Measurements from ENCODE around the gene TAMALIN. TPM values are rescaled to one million over a fixed set of nuclear protein-coding genes. Genes with fewer than 3 reads are reported as not detected.

Gene TAMALIN
- total RNA-seq, 3 donors from 2014 or later (not counting 1 experiment from before 2014, with no cell fraction given), result 403 to 663 (median 424) TPM

DNA sequence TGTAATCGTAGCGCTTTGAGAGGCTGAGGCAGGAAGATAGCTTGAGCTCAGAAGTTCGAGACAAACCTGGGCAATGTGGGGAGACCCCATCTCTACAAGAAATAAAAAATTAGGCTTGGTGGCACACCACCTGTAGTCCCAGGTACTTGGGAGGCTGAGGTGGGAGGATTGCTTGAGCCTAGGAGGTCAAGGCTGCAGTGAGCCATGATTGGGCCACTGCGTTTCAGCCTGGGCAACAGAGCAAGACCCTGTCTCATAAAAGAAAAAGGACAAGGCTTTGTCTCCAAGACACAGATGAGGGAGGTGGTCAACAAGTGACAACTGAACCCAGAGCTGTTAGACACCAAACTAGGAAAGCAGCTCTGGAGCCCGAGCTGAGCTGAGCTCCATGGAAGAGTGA is 14.5 kb upstream of the TAMALIN start:
- intact Hi-C loops (cut with micrococcal nuclease), result no loop called here
- Mint-ChIP-seq H3K36me3 (no peaks in the 10 kb centered on the region), H3K4me1 (peaks cover 5% of the 10 kb centered on the region in 2 donors), H3K27me3 (ENCODE audit: low read depth in 2 of 2) (no peaks in the 10 kb centered on the region), H3K4me3 (no peak overlapping the region), H3K9me3 (no peaks in the 10 kb centered on the region), H3K27ac (peak overlapping the region in 1 of 2 donors; percentile 9)
- no peaks in the 10 kb centered on the region for H3K9me3 ChIP-seq (ENCODE audit: control insufficient read depth, insufficient read depth, low read length)
- peaks cover 2% of the 10 kb centered on the region for H3K36me3 ChIP-seq (ENCODE audit: control insufficient read depth, insufficient read depth, low read length)
- peaks cover 3% of the 10 kb centered on the region for H3K4me1 ChIP-seq (ENCODE audit: control insufficient read depth, insufficient read depth, low read length)
- WGBS (ENCODE audit: insufficient coverage), result 95% methylated on average over 5 of the region's 5 CpGs
- TF ChIP-seq, protein P1, sequence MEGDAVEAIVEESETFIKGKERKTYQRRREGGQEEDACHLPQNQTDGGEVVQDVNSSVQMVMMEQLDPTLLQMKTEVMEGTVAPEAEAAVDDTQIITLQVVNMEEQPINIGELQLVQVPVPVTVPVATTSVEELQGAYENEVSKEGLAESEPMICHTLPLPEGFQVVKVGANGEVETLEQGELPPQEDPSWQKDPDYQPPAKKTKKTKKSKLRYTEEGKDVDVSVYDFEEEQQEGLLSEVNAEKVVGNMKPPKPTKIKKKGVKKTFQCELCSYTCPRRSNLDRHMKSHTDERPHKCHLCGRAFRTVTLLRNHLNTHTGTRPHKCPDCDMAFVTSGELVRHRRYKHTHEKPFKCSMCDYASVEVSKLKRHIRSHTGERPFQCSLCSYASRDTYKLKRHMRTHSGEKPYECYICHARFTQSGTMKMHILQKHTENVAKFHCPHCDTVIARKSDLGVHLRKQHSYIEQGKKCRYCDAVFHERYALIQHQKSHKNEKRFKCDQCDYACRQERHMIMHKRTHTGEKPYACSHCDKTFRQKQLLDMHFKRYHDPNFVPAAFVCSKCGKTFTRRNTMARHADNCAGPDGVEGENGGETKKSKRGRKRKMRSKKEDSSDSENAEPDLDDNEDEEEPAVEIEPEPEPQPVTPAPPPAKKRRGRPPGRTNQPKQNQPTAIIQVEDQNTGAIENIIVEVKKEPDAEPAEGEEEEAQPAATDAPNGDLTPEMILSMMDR (IDR thresholded peaks at IDR 0.05), result no peak
- no peaks in the 10 kb centered on the region for H3K27me3 ChIP-seq (ENCODE audit: control insufficient read depth, insufficient read depth, low read length)
- no peak for DNase-seq
- no peak for ATAC-seq
- no peak overlapping the region for H3K27ac ChIP-seq (ENCODE audit: low read length)
- no peak overlapping the region for H3K4me3 ChIP-seq (ENCODE audit: low read length)

DNA sequence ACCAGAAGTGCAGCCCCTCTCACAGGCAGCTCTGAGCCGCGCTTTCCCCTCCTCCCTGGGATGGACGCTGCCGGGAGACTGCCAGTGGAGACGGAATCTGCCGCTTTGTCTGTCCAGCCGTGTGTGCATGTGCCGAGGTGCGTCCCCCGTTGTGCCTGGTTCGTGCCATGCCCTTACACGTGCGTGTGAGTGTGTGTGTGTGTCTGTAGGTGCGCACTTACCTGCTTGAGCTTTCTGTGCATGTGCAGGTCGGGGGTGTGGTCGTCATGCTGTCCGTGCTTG is 12.3 kb upstream of the TAMALIN start:
- Histone ChIP-seq H3K4me3 (ENCODE audit: low read length) (no peak overlapping the region), H3K27ac (ENCODE audit: low read length) (no peak overlapping the region), H3K27me3 (ENCODE audit: control insufficient read depth, insufficient read depth, low read length) (no peaks in the 10 kb centered on the region), H3K4me1 (ENCODE audit: control insufficient read depth, insufficient read depth, low read length) (peaks cover 3% of the 10 kb centered on the region), H3K36me3 (ENCODE audit: control insufficient read depth, insufficient read depth, low read length) (peaks cover 2% of the 10 kb centered on the region), H3K9me3 (ENCODE audit: control insufficient read depth, insufficient read depth, low read length) (no peaks in the 10 kb centered on the region)
- Mint-ChIP-seq H3K27me3 (ENCODE audit: low read depth in 2 of 2) (no peaks in the 10 kb centered on the region), H3K4me1 (peaks cover 5% of the 10 kb centered on the region in 2 donors), H3K9me3 (no peaks in the 10 kb centered on the region), H3K4me3 (no peak overlapping the region), H3K27ac (no peak overlapping the region), H3K36me3 (no peaks in the 10 kb centered on the region)
- 98% methylated on average over 17 of the region's 17 CpGs for WGBS (ENCODE audit: insufficient coverage)
- DNase-seq, result no peak
- TF ChIP-seq, protein P1 (IDR thresholded peaks at IDR 0.05), result no peak
- intact Hi-C loops (cut with micrococcal nuclease), result no loop called here
- no peak for ATAC-seq

DNA sequence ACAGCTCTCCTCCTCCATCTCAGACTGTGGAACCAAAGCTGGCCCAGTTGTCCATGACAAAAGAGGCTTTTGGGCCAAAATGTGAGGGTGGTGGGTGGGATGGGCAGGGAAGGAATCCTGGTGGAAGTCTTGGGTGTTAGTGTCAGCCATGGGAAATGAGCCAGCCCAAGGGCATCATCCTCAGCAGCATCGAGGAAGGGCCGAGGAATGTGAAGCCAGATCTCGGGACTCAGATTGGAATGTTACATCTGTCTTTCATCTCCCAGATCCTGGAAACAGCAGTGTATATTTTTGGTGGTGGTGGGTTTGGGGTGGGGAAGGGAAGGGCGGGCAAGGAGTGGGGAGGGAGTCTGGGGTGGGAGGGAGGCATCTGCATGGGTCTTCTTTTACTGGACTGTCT is 11.8 kb upstream of the TAMALIN start:
- ATAC-seq (no peak), DNase-seq (no peak)
- intact Hi-C loops (cut with micrococcal nuclease), result no loop called here
- Mint-ChIP-seq H3K36me3 (no peaks in the 10 kb centered on the region), H3K9me3 (no peaks in the 10 kb centered on the region), H3K27ac (no peak overlapping the region), H3K4me1 (peaks cover 5% of the 10 kb centered on the region in 2 donors), H3K4me3 (no peak overlapping the region), H3K27me3 (ENCODE audit: low read depth in 2 of 2) (no peaks in the 10 kb centered on the region)
- TF ChIP-seq, protein P1 (IDR thresholded peaks at IDR 0.05), result no peak
- Histone ChIP-seq H3K4me1 (ENCODE audit: control insufficient read depth, insufficient read depth, low read length) (peaks cover 3% of the 10 kb centered on the region), H3K36me3 (ENCODE audit: control insufficient read depth, insufficient read depth, low read length) (peaks cover 2% of the 10 kb centered on the region), H3K27ac (ENCODE audit: low read length) (no peak overlapping the region), H3K4me3 (ENCODE audit: low read length) (no peak overlapping the region), H3K9me3 (ENCODE audit: control insufficient read depth, insufficient read depth, low read length) (no peaks in the 10 kb centered on the region), H3K27me3 (ENCODE audit: control insufficient read depth, insufficient read depth, low read length) (no peaks in the 10 kb centered on the region)
- WGBS (ENCODE audit: insufficient coverage), result 90% methylated on average over 4 of the region's 4 CpGs

DNA sequence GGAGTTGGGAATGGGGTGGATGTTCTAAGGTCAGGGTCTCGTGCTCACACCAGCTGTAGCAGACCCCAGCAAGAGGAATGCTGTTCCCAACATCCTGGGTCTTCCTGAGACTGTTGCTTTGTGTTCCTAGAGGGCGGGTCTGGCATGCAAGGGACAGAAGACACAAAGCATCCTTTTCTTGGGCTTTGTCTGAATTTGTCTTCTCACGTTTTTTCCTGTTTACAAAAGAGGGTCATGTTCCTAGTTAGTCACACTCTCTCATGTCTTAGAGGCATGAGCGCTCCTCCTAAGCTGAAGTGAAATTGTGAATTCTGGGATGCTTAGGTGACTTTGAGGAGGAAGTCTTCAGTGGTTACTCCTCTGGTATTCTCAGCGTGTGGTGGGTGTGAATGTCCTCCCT is 9.6 kb upstream of the TAMALIN start:
- Histone ChIP-seq H3K9me3 (ENCODE audit: control insufficient read depth, insufficient read depth, low read length) (no peaks in the 10 kb centered on the region), H3K4me1 (ENCODE audit: control insufficient read depth, insufficient read depth, low read length) (peaks cover 3% of the 10 kb centered on the region), H3K36me3 (ENCODE audit: control insufficient read depth, insufficient read depth, low read length) (no peaks in the 10 kb centered on the region), H3K27me3 (ENCODE audit: control insufficient read depth, insufficient read depth, low read length) (no peaks in the 10 kb centered on the region), H3K27ac (ENCODE audit: low read length) (no peak overlapping the region), H3K4me3 (ENCODE audit: low read length) (no peak overlapping the region)
- TF ChIP-seq, protein P1 (IDR thresholded peaks at IDR 0.05), result no peak
- Mint-ChIP-seq H3K27me3 (ENCODE audit: low read depth in 2 of 2) (no peaks in the 10 kb centered on the region), H3K27ac (no peak overlapping the region), H3K4me3 (no peak overlapping the region), H3K36me3 (no peaks in the 10 kb centered on the region), H3K4me1 (peaks cover 5% of the 10 kb centered on the region in 2 donors), H3K9me3 (no peaks in the 10 kb centered on the region)
- WGBS (ENCODE audit: insufficient coverage), result 85% methylated on average over 5 of the region's 5 CpGs
- DNase-seq (no peak), ATAC-seq (no peak)
- intact Hi-C loops (cut with micrococcal nuclease), result no loop called here
